Measurements from ENCODE around the gene MGAT5.

DNA sequence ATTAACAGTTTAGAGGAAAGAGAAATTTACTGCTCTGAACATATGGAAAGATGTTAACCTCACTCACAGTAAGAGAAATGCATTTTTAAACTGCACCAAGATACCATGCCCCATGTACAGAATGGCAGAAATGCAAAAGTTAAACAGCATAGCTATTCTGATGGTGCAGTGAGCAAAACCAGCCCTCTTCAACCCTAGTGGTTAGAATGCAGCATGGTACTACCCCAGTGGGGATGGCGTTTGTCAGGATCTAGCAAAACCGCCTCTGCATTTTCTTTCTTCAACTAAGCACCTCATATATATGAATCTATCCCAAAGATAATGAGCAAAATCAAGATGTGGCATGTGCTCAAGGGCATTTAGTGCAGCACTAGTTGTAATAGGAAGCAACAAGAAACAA is 98.0 kb downstream of the MGAT5 start:
- TF ChIP-seq, protein P1, sequence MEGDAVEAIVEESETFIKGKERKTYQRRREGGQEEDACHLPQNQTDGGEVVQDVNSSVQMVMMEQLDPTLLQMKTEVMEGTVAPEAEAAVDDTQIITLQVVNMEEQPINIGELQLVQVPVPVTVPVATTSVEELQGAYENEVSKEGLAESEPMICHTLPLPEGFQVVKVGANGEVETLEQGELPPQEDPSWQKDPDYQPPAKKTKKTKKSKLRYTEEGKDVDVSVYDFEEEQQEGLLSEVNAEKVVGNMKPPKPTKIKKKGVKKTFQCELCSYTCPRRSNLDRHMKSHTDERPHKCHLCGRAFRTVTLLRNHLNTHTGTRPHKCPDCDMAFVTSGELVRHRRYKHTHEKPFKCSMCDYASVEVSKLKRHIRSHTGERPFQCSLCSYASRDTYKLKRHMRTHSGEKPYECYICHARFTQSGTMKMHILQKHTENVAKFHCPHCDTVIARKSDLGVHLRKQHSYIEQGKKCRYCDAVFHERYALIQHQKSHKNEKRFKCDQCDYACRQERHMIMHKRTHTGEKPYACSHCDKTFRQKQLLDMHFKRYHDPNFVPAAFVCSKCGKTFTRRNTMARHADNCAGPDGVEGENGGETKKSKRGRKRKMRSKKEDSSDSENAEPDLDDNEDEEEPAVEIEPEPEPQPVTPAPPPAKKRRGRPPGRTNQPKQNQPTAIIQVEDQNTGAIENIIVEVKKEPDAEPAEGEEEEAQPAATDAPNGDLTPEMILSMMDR (IDR thresholded peaks at IDR 0.05), result no peak
- no peak for TF ChIP-seq EZH2phosphoT487 (IDR thresholded peaks at IDR 0.05)
